ENCODE measurements around the gene TTC7B.

DNA sequence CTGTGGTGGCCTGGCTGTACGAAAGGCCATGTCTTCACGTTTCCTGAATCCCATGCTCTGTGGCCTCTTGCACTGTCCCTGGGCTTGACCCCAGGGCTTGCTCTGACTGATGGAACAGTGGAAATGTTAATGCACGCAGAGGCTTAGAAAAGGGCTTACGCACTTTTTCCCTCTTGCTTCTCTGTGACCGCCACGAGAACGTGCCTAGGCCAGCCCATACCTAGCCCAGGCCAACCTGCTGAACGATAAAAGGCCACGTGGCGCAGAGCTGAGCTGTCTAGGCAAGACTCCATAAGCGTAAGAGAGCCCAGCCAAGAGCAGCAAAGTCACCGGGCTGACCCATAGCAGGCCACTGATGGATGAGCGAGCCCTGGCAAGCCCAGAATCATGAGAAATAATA lies 18.3 kb downstream of the TTC7B start:
- TF ChIP-seq EZH2 (IDR thresholded peaks at IDR 0.05; ENCODE audit: borderline replicate concordance, insufficient read depth, low read length, poor library complexity, severe bottlenecking) (no peak), SMC3 (conservative IDR thresholded peaks at IDR 0.05; ENCODE audit: poor library complexity) (no peak)
- TF ChIP-seq, protein P1, sequence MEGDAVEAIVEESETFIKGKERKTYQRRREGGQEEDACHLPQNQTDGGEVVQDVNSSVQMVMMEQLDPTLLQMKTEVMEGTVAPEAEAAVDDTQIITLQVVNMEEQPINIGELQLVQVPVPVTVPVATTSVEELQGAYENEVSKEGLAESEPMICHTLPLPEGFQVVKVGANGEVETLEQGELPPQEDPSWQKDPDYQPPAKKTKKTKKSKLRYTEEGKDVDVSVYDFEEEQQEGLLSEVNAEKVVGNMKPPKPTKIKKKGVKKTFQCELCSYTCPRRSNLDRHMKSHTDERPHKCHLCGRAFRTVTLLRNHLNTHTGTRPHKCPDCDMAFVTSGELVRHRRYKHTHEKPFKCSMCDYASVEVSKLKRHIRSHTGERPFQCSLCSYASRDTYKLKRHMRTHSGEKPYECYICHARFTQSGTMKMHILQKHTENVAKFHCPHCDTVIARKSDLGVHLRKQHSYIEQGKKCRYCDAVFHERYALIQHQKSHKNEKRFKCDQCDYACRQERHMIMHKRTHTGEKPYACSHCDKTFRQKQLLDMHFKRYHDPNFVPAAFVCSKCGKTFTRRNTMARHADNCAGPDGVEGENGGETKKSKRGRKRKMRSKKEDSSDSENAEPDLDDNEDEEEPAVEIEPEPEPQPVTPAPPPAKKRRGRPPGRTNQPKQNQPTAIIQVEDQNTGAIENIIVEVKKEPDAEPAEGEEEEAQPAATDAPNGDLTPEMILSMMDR (IDR thresholded peaks at IDR 0.05; ENCODE audit: poor library complexity, severe bottlenecking): no peak
